Keratinocyte (primary cell): Measurements from ENCODE around the gene TMEM30A.

Experiments
- EZH2 ChIP-seq: IDR thresholded peaks from one replicate; pipeline ENCODE4 v1.6.1; 2012; ENCODE audit warnings: inconsistent platforms, mild to moderate bottlenecking, low read length, moderate library complexity
- TF ChIP-seq, protein P1 (sequence below), 3 experiments: IDR thresholded peaks in 1 of 3; conservative IDR thresholded peaks in 1 of 3; optimal IDR thresholded peaks in 1 of 3; 2 replicates in 2 of 3; 3 replicates in 1 of 3; pipeline versions ENCODE3 to v1.5.1; 2011; ENCODE audit warnings: low read length in 3 of 3, mild to moderate bottlenecking in 3 of 3, moderate library complexity in 2 of 3, control low read depth in 1 of 3, inconsistent platforms in 1 of 3; ENCODE audit not compliant: insufficient read depth in 2 of 3; ENCODE audit errors: extremely low read depth in 1 of 3

DNA sequence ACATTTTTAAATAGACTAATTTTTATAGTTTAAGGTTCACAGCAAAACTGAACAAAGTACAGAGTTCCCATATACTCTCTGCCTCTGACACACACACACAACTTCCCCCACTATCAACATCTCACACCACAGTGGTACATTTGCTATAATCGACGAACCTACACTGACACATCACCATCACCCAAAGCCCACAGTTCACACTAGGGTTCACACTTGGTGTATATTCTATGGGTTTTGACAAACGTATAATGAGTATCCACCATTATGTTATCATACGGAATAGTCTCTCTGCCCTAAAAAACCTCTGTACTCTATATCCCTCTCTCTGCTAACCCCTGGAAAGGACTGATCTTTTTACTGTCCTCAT is 15.6 kb downstream of the TMEM30A start:
- TF ChIP-seq EZH2: no peak
- TF ChIP-seq, protein P1, sequence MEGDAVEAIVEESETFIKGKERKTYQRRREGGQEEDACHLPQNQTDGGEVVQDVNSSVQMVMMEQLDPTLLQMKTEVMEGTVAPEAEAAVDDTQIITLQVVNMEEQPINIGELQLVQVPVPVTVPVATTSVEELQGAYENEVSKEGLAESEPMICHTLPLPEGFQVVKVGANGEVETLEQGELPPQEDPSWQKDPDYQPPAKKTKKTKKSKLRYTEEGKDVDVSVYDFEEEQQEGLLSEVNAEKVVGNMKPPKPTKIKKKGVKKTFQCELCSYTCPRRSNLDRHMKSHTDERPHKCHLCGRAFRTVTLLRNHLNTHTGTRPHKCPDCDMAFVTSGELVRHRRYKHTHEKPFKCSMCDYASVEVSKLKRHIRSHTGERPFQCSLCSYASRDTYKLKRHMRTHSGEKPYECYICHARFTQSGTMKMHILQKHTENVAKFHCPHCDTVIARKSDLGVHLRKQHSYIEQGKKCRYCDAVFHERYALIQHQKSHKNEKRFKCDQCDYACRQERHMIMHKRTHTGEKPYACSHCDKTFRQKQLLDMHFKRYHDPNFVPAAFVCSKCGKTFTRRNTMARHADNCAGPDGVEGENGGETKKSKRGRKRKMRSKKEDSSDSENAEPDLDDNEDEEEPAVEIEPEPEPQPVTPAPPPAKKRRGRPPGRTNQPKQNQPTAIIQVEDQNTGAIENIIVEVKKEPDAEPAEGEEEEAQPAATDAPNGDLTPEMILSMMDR (optimal IDR thresholded peaks at IDR 0.05 in 1 of 3, IDR thresholded peaks at IDR 0.05 in 1 of 3, conservative IDR thresholded peaks at IDR 0.05 in 1 of 3; ENCODE audit: extremely low read depth in 1 of 3, insufficient read depth in 2 of 3, low read length in 3 of 3): no peak
